ENCODE measurements around the gene GMPPA.

DNA sequence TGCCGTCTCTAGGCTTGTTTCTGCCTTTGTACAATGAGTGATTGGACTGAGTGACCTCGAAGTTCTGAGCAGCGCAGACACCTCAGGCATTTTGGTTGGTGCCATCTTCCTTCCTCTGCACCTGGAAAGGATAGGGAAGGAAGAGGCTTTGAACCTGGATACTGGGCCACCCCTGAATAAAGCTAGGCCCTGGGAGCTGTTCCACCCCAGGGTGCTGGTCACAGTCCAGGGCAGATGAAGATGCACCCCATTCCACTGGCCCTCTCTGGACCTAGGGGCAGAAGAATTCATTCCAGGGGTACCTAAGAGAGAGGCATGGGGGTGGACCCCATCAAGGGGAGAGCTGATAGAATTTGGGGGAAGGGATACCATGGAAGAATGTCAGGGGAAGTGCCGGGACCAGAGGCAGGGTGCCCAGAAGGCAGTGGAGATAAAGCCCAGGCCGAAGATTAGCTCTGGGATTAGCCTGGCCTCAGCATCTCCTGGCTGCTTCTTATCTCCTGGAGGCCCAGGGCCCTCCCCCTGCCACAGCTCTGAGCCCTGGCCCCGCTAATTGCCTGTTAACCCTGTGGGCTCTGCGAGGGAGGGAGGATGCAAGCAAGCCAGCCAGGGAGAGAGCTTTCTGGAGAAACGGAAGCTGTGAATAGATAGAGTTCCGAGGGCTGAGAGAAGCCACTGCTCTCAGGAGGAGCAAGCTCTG is 27.0 kb downstream of the GMPPA start:
- TF ChIP-seq SUZ12 (IDR thresholded peaks at IDR 0.05; ENCODE audit: extremely low read depth, insufficient read depth, insufficient read length) (no peak), ZNF274 (IDR thresholded peaks at IDR 0.05; ENCODE audit: low read depth, low read length) (no peak), YY1 (IDR thresholded peaks at IDR 0.05; ENCODE audit: insufficient read depth, insufficient read length) (no peak)
